Frontal cortex (tissue), 4 donors: ENCODE measurements around the gene ALDH1A1. TPM values are rescaled to one million over a fixed set of nuclear protein-coding genes. Genes with fewer than 3 reads are reported as not detected.

Experiments
- DNase-seq, 2 donors: peaks; one replicate each; pipeline ENCODE4 v3.0.0; 2012; ENCODE audit warnings: low spot score in 2 of 2
- FAIRE-seq: peaks from 2 replicates; lab custom pipeline; 2012; peaks lifted over from hg19 to GRCh38; lab: Jason Lieb, UNC
- total RNA-seq: library from RNA; depleted of rRNA; stranded (reverse); fragments of >200 nt; gene quantifications from one replicate; pipeline ENCODE4 v1.2.3, GENCODE V29; 2014
- donor health status: control.
- donor health status: control.
- donor health status: control.

Gene ALDH1A1
- total RNA-seq, 1 donor from 2014 or later: 1.2 TPM

DNA sequence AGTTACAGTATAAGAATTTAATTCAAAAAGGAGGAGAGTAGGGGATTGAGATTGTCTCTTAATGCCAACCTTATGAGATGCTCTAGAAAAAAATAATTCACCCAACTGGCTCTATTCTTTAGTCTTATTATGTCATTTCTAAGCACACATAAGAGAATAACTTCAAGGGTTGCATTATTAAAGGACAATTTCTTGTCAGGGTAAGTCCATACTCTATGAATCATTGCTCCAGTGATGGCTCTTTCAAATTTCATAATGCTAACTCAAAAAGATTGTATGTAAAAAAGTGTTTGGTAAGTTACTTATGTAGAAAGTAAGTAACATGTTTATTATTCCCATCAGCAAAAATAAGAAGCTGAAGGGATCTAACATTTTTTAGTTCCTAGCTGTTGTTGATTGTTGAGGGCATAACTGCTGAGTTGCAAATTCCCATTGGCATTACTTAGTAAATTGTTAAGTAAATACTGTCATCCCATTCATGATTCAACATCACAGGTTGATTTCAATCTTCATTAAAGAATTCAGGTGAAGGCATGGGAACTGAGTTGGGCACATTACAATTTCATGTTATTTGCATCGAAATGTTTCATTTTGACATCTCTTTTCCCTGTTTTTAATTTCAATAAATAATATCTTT, 28.6 kb downstream of the ALDH1A1 start:
- no peak for FAIRE-seq

DNA sequence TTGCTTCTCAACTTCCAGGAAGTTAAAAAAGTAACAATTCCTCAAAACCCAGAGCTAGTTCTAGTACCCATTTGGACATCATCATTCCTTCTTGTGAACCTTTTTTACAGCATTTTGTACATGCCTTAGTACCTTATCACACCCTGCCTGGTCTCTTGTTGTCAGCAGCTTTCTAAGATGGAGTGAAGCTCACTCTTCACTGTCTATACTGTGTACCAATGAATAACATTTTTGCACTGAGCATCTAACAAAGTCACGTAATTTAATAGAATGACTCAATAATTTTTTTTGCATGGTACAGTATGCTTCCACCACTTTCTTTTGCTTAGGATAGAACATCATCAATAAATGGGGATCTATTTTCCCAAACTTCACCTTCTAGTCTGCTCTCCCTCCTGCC, 29.8 kb downstream of the ALDH1A1 start:
- FAIRE-seq: no peak
- no peak for DNase-seq

More for the DNA sequence above, 28.6 kb downstream of the ALDH1A1 start:
- DNase-seq: no peak

- no peak for FAIRE-seq
- no peak for DNase-seq
Measured at GRCh38 chr9:72921888-72922654, 30.8 kb downstream of the ALDH1A1 start.

GRCh38 chr9:72919246-72919945, 33.5 kb downstream of the ALDH1A1 start:
- DNase-seq (no peak), FAIRE-seq (no peak)

DNA sequence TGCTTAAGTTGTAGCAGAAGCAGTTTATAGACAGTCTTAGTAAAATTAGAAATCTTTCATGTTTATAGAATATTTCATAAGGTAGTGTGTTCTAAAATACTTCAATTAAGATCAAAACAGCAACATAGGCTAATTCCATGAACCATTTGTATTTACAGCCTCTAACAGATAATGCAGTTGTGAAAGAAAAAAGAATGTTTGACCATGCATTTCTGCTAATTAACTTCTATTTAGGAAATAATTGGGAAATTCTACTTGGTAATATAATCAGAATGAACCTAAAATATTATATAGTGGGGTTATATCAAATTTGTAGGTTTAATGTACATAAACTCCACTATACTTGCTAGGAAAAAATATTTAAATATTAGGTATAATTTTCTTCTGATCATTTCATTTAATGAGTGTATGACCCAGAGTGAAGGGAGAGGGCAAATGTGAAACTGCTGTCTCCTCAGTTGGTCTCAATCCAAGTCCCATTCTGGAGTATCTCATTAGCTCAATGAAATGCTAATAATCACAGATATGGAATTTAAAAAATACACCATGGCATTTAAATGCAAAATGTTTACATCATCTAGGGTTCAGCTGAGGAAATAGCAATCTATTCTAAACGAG, 34.9 kb downstream of the ALDH1A1 start:
- DNase-seq: no peak
- no peak for FAIRE-seq

DNA sequence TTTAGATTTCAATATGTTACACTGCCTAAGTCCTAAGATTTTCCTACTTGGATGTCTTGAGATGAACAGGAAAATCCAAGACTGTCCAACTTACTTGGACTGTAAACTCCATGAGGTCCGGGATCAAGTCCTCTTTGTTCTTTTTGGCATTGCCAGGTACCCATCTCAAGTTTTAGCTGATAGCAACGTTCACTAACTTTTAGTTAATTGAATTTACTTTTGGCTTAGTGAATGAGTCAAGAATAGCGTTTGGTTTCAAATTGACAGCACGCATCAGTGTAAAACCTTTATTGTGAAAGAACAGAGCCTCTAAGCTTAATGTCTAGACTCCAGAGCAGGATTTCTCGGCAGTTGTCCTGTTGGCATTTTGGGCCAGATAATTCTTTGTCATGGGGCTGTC, 37.2 kb downstream of the ALDH1A1 start:
- no peak for FAIRE-seq

GRCh38 chr9:72914750-72915149, 38.1 kb downstream of the ALDH1A1 start:
- FAIRE-seq: peak; percentile 19
- no peak for DNase-seq

More for the DNA sequence above, 37.2 kb downstream of the ALDH1A1 start:
- DNase-seq: no peak

- FAIRE-seq (no peak), DNase-seq (no peak)
Measured at GRCh38 chr9:72913382-72914009, 39.4 kb downstream of the ALDH1A1 start.

GRCh38 chr9:72912476-72913381, 40.1 kb downstream of the ALDH1A1 start:
- DNase-seq (no peak), FAIRE-seq (no peak)

DNA sequence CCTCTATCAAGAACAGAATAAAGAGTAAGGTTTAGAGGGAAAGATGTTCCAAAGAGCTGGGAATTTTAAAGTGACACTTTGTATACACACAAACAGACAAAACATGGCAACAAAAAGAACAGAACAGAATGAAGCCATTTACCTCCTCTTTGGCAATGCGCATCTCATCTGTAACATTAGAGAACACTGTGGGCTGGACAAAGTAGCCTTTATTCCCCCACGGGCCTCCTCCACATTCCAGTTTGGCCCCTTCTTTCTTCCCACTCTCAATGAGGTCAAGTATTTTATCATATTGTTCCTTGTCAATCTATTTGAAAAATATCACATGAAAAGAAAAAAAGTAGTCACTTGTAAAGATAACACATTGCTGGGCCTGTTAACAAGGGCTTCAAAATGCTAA, 41.0 kb downstream of the ALDH1A1 start:
- no peak for FAIRE-seq
- DNase-seq: no peak

DNA sequence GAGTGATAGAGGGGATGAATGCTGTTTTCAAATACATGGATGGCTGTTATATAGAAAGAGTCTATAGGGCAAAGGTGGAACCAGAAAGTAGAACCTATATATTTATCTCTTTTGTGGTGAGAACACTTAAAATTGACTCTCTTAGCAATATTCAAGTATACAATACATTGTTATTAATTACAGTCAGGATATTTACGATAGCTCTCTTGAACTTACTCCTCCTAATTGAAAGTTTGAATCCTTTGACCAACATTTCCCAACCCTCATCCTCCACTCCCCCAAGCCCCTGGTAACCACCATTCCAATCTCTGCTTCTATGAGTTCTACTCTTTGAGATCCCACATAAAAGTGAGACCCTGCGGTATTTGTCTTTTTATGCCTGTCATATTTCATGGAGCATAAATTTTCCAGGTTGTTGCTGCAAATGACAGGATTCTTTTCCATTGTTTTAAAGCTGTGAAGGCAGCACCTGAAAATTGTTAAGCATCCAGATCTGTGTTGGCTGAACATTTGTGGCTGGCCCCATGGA, 41.5 kb downstream of the ALDH1A1 start:
- no peak for FAIRE-seq

GRCh38 chr9:72909428-72909827, 43.4 kb downstream of the ALDH1A1 start:
- DNase-seq: no peak
- FAIRE-seq: no peak

More for the DNA sequence above, 41.5 kb downstream of the ALDH1A1 start:
- DNase-seq: no peak

DNA sequence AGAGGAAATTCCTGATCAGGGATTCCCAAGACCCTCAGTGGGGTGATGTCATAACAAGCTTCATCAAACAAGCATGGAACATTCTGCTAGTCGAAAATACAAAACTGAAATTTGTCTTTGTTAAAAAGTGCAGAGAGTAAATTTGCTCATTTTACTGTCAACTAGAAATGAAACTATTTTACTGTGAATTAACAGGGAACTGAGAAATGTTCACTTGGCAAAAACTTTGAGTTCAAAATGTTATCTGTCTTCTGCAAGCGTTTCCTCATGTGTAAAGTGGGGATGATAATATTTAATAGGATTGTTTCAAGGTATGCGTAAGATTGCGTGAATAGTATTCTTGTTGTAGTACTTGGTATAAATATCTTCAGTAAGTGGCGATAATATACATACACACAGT, 45.4 kb downstream of the ALDH1A1 start:
- FAIRE-seq (no peak), DNase-seq (no peak)

GRCh38 chr9:72906810-72907209, 46.0 kb downstream of the ALDH1A1 start:
- FAIRE-seq: no peak

DNA sequence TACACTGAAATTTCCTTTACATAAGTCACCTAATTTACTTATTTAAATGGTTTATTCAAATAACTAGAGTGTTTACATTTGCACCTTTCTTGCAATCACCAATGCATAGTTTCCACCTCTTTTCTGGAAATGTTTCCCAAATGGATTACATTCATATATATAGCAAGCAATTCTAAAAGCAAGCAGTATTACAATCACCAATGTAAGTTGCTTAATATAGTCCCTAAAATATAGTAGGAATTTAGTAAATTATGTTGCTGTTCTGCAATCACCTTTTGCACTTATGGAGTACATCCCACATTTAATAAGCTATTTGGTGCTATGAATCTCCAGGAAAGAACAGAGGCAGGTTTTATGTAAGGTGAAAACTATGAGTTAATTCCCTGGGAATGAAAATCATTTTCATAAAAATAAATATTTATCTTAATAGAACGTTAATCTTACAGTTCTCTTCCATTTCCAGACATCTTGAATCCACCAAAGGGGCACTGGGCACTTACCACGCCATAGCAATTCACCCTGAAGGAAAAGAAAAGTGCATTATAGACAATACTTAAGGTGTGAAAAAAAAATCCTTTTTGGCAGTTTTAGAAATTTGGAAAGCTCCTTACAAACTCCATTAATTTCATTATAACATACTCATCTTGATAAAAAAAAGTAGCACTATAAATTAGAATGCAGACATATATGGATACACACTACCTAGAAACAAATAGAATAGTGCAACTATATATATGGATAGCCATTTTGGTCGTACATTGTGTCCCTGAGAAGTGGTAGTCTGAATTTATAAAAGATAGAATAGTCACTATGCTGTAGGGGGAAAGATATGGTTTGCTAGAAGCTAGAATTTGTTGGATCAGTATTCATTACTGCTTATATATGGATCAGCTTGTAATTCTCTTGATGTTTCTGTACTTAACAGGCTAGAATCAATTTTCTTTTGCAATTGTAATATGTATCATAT, 47.1 kb downstream of the ALDH1A1 start:
- DNase-seq (no peak), FAIRE-seq (no peak)

More at GRCh38 chr9:72906810-72907209, 46.0 kb downstream of the ALDH1A1 start:
- DNase-seq: no peak

DNA sequence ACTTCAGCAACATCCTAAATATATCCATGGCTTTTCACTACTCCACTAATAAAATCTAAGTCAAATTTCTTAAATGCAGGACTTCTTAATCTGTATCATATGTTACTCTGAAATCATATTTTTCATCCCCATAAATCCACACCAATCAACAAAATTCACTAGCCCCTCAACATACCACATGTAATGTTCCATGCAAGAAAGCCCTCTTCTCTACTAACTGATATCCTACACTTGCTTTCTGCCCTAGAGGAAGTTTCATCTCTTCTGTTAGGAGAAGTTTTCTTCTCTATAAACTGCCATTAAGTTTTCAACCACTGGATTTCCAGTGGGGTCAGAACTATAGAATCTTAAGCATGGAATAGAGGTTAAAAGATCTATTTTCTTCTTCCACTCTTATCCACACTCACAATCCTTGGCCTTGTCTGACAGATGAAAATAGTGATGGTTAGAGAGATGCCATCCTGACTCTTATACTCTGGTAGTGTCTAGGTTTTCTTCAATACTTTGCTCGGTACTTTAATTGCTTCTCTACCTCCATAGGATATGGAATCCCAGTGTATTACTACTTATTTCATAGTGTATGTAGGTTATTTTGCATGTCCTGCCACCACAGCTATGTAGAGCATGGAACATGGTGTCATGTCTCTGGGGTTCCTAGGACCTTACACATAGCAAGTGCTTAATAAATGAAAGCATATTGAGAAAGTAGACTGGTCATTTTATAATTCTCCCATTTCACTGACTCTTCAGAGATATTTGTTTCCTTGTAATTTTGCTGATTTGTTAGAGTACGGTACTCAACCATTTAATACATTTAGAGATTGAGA, 48.4 kb downstream of the ALDH1A1 start:
- DNase-seq (no peak), FAIRE-seq (no peak)

DNA sequence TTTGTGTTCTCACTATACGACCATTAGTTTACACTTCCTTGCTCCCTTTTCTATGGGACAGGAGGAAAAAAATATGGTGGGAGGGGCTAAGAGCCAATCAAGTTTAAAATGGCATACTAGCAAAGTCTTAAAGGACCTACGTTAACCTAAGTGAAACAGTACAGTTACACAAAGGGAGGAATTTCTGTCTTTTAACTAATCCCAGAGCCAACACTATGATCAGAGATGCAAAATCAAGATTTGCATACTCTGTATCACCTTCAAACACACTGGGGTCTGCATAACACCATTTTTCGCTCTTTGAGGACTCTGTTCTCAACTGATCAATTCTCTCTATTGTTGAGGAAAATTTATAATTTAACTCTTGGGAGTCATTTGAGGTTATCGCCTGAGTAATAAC, 49.8 kb downstream of the ALDH1A1 start:
- no peak for FAIRE-seq
- DNase-seq: no peak
